Transverse colon (tissue), 4 donors: Measurements from ENCODE around the gene GPR32. TPM values are rescaled to one million over a fixed set of nuclear protein-coding genes. Genes with fewer than 3 reads are reported as not detected.
"Not testable (repeated sequence)": the region's sequence is repeated elsewhere in the genome, so short reads cannot be mapped to it uniquely, and the experiment has no call there.

Source experiments
- DNase-seq: peaks from one replicate; pipeline ENCODE4 v3.0.0-alpha.2; 2019
- H3K27ac ChIP-seq, 4 donors: fragments of 200-600 bp; sonication (generic); 2 replicates each; pipeline ENCODE4 v1.5.1; 2016 to 2018; ENCODE audit warnings: inconsistent platforms in 4 of 4
- H3K27me3 ChIP-seq: fragments of 200-600 bp; sonication (generic); 2 replicates; pipeline ENCODE4 v1.5.1; 2017; ENCODE audit warnings: inconsistent platforms
- H3K36me3 ChIP-seq, 4 donors: fragments of 200-600 bp; sonication (generic); 2 replicates each; pipeline ENCODE4 v1.5.1; 2017 to 2019; ENCODE audit warnings: inconsistent platforms in 4 of 4
- H3K4me1 ChIP-seq, 4 donors: fragments of 200-600 bp; sonication (generic); 2 replicates each; pipeline ENCODE4 v1.5.1; 2017 to 2020; ENCODE audit warnings: inconsistent platforms in 4 of 4
- H3K4me3 ChIP-seq, 4 donors: fragments of 200-600 bp; sonication (generic); 1 replicate in 1 of 4; 2 replicates in 3 of 4; pipeline versions ENCODE4 v1.5.1 to v1.6.1; 2017 to 2019; ENCODE audit warnings: inconsistent platforms in 4 of 4
- H3K9me3 ChIP-seq, 2 donors: fragments of 200-600 bp; sonication (generic); 2 replicates each; pipeline ENCODE4 v1.5.1; 2017 to 2019; ENCODE audit warnings: inconsistent platforms in 2 of 2
- EP300 ChIP-seq: sonication (generic); formaldehyde crosslinking; IDR thresholded peaks from one replicate; pipeline ENCODE4 v1.6.1; 2017; ENCODE audit warnings: antibody characterized with exemption, low read depth
- POLR2A ChIP-seq: fragments of 450-650 bp; IDR thresholded peaks from one replicate; pipeline ENCODE4 v1.6.1; 2016; ENCODE audit warnings: antibody characterized with exemption, mild to moderate bottlenecking, moderate library complexity
- POLR2AphosphoS5 ChIP-seq, 3 donors: sonication (generic); formaldehyde crosslinking; IDR thresholded peaks; one replicate each; pipeline ENCODE4 v1.6.1; 2016; ENCODE audit warnings: antibody characterized with exemption in 3 of 3
- WGBS, 2 donors: methylation state at CpG; one replicate each; pipeline ENCODE4 v1.1.5; 2018; ENCODE audit warnings: low coverage in 1 of 2; 5-methylcytosine and 5-hydroxymethylcytosine counted together
- in situ Hi-C, 4 donors: fragments of 200-750 bp; cut with MboI; loops; one replicate each; pipeline versions ENCODE4 v1.15.0 to v1.15.1; 2017; ENCODE audit warnings: low sequenced_read_pairs in 3 of 4, low pct_ligation_motif_present in 1 of 4, low pct_unique_long_range_greater_than_20kb in 1 of 4
- intact Hi-C: fragments of 100-400 bp; cut with DNase I; formaldehyde crosslinking; loops from one replicate; pipeline ENCODE4 v1.15.1; 2023; ENCODE audit warnings: low total_unique reads
- total RNA-seq, 4 donors: library from RNA; depleted of rRNA; stranded (reverse); fragments of >200 nt; gene quantifications; one replicate each; pipeline ENCODE4 v1.1.0, GENCODE V29; 2016
- TF ChIP-seq, protein P1 (sequence below), 5 experiments: fragments of 200-600 bp in 3 of 5; fragments of 450-650 bp in 2 of 5; sonication (generic) in 3 of 5; IDR thresholded peaks; 1 replicate in 2 of 5; 2 replicates in 3 of 5; pipeline ENCODE4 v1.5.1; 2016 to 2017; ENCODE audit warnings: antibody characterized with exemption in 5 of 5, inconsistent platforms in 3 of 5, mild to moderate bottlenecking in 2 of 5, moderate library complexity in 1 of 5

The GPR32 gene
- total RNA-seq, 4 donors from 2014 or later: not detected

DNA sequence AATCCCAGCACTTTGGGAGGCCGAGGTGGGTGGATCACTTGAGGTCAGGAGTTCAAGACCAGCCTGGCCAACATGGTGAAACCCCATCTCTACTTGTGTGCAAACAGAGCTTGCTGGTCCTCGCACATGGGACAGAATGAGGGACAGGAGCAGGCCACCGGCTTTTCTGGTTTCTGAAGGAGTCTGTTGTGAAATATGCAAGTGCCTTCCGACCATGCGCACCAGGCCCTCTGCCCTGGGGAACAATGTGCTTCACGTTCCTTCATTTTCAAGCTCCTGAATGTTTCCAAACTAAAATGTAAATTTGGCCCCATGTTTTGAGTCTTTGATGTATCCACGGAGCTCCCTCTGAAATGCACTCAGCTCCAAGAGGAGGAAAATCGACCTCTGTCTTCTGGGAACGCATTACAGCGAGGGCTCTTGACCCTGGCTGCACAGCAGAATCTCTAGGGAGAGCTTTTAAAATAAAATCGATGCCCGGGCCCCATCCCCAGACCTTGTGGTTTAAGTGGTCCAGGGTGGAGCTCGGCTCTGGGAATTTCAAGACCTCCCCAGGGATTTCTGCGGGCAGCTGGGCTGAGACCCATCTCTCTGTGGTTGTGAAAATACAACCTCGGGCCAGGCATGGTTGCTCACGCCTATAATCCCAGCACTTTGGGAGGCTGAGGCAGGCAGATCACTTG lies 10.6 kb downstream of the GPR32 start:
- Histone ChIP-seq H3K27ac (no peak overlapping the region), H3K4me3 (no peak overlapping the region), H3K4me1 (peaks cover 0 to 6% (median 2%) of the 10 kb centered on the region in 4 donors), H3K27me3 (peaks cover 73% of the 10 kb centered on the region), H3K36me3 (no peaks in the 10 kb centered on the region), H3K9me3 (no peaks in the 10 kb centered on the region)
- DNase-seq: no peak
- no peak for TF ChIP-seq POLR2AphosphoS5 (IDR thresholded peaks at IDR 0.05)
- TF ChIP-seq, protein P1, sequence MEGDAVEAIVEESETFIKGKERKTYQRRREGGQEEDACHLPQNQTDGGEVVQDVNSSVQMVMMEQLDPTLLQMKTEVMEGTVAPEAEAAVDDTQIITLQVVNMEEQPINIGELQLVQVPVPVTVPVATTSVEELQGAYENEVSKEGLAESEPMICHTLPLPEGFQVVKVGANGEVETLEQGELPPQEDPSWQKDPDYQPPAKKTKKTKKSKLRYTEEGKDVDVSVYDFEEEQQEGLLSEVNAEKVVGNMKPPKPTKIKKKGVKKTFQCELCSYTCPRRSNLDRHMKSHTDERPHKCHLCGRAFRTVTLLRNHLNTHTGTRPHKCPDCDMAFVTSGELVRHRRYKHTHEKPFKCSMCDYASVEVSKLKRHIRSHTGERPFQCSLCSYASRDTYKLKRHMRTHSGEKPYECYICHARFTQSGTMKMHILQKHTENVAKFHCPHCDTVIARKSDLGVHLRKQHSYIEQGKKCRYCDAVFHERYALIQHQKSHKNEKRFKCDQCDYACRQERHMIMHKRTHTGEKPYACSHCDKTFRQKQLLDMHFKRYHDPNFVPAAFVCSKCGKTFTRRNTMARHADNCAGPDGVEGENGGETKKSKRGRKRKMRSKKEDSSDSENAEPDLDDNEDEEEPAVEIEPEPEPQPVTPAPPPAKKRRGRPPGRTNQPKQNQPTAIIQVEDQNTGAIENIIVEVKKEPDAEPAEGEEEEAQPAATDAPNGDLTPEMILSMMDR (IDR thresholded peaks at IDR 0.05): no peak
- TF ChIP-seq POLR2A: no peak
- no peak for TF ChIP-seq EP300
- in situ Hi-C loops (loop anchor here (10.0 to 25.0 kb wide), 3 partner anchors 236 to 426 kb away; no protein-coding TSS in a partner anchor), intact Hi-C loops (loop anchor here (5.0 kb wide), 1 partner anchor 414 kb away; the partner anchor contains the start of gene NAPSA)
- WGBS, 2 donors: 60 to 74% methylated on average over 6 to 16 of the region's 16 CpGs

DNA sequence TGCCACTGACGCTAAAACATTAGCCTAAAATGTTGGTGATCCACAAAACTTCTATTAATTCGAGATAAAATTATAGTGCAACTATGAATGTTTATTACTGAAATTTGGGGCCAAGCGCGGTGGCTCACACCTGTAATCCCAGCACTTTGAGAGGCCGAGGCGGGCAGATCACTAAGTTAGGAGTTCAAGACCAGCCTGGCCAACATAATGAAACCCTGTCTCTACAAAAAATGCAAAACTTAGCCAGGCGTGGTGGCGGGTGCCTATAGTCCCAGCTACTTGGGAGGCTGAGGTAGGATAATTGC lies 13.5 kb downstream of the GPR32 start:
- 39% methylated on average over 8 of the region's 8 CpGs; no CpG with 5 or more reads in 1 of the 2 donors for whole genome bisulfite sequencing, 2 donors
- H3K4me3 ChIP-seq, DNase-seq, H3K9me3 ChIP-seq, H3K27ac ChIP-seq, H3K4me1 ChIP-seq, H3K36me3 ChIP-seq: not testable (repeated sequence)
- intact Hi-C loops (loop anchor here (5.0 kb wide), 1 partner anchor 416 kb away; the partner anchor contains the start of gene NAPSA), in situ Hi-C loops (loop anchor here (10.0 to 25.0 kb wide), 3 partner anchors 239 to 429 kb away; no protein-coding TSS in a partner anchor)
- peaks cover 44% of the 10 kb centered on the region for H3K27me3 ChIP-seq

DNA sequence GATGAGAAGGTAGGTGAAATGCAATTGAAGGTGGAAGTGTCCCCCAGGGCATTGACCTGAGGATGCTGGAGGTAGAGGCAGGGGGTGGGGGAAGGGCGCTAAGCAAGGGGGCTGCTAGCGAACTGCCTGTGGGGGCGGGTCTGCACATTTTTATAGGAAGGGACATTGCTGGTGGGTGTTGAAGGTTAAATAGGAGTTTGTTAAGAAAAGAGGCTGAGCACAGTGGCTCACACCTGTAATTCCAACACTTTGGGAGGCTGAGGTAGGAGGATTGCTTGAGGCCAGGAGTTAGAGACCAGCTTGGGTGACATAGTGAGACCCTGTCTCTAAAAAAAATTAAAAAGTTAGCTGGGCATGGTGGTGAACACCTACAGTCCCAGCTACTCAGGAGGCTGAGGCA lies 14.4 kb downstream of the GPR32 start:
- H3K27me3 ChIP-seq: peaks cover 35% of the 10 kb centered on the region
- 89 to 100% methylated on average over 1 to 3 of the region's 3 CpGs for WGBS, 2 donors
- H3K27ac ChIP-seq: no peak overlapping the region
- DNase-seq: no peak
- TF ChIP-seq, protein P1 (IDR thresholded peaks at IDR 0.05): no peak
- no peak for TF ChIP-seq EP300
- no peak for TF ChIP-seq POLR2AphosphoS5 (IDR thresholded peaks at IDR 0.05)
- TF ChIP-seq POLR2A: no peak
- H3K9me3 ChIP-seq: no peaks in the 10 kb centered on the region
- intact Hi-C loops (loop anchor here (5.0 kb wide), 1 partner anchor 417 kb away; the partner anchor contains the start of gene NAPSA), in situ Hi-C loops (loop anchor here (10.0 to 25.0 kb wide), 3 partner anchors 240 to 430 kb away; no protein-coding TSS in a partner anchor)
- no peak overlapping the region for H3K4me3 ChIP-seq
- H3K4me1 ChIP-seq: peaks cover 0 to 6% (median 2%) of the 10 kb centered on the region in 4 donors
- H3K36me3 ChIP-seq: no peaks in the 10 kb centered on the region

DNA sequence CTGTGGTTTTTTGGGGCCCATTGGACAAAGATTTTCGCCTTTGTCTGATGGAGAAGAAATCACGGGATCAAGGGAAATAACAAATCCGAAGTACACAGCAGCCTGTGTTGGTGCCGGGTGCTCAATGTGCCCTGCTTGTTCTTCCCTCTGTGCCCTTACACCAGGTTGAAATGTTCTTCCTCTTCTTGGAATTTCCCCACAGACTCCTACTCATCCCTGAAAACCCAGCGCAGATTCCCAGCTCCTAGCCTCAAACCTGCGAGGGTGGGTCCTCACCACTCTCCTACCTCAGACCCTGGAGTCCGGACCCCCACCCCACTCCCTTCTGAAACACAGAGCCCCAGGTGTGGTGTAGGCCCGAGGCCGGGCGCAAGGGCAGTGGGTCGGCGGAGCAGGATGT lies 15.1 kb downstream of the GPR32 start:
- Histone ChIP-seq H3K9me3 (no peaks in the 10 kb centered on the region), H3K4me1 (peaks cover 0 to 6% (median 2%) of the 10 kb centered on the region in 4 donors), H3K27me3 (peaks cover 29% of the 10 kb centered on the region), H3K27ac (no peak overlapping the region), H3K36me3 (no peaks in the 10 kb centered on the region), H3K4me3 (no peak overlapping the region)
- no peak for DNase-seq
- in situ Hi-C loops: loop anchor here (10.0 to 25.0 kb wide), 3 partner anchors 241 to 431 kb away; no protein-coding TSS in a partner anchor
- TF ChIP-seq, protein P1 (IDR thresholded peaks at IDR 0.05): no peak
- no peak for TF ChIP-seq EP300
- WGBS, 2 donors: 47 to 87% methylated on average over 3 to 11 of the region's 12 CpGs
- intact Hi-C loops: no loop called here
